DMS 273 (cell line): ENCODE measurements around the gene LDB3.

ENCODE experiments used
- DNase-seq: peaks from one replicate; lab custom pipeline; 2025; ENCODE audit not compliant: unreplicated experiment; lab: John Stamatoyannopoulos, UW

Gene LDB3

GRCh38 chr10:86684331-86685097 lies 16.2 kb downstream of the LDB3 start:
- DNase-seq = peak; percentile 72

- no peak for DNase-seq
Observed at GRCh38 chr10:86685416-86685815, 17.1 kb downstream of the LDB3 start.

GRCh38 chr10:86685893-86686632 lies 17.8 kb downstream of the LDB3 start:
- no peak for DNase-seq

- DNase-seq = no peak
Observed at GRCh38 chr10:86686972-86687371, 18.7 kb downstream of the LDB3 start.

- no peak for DNase-seq
Observed at GRCh38 chr10:86687750-86688149, 19.4 kb downstream of the LDB3 start.

- peak; percentile 72 for DNase-seq
Observed at GRCh38 chr10:86688398-86688921, 20.1 kb downstream of the LDB3 start.

- DNase-seq = no peak
Observed at GRCh38 chr10:86689146-86689545, 20.8 kb downstream of the LDB3 start.

GRCh38 chr10:86690231-86690630 lies 21.9 kb downstream of the LDB3 start:
- no peak for DNase-seq

- no peak for DNase-seq
Observed at GRCh38 chr10:86690657-86691084, 22.4 kb downstream of the LDB3 start.

- DNase-seq = no peak
Observed at GRCh38 chr10:86691333-86692022, 23.2 kb downstream of the LDB3 start.

- no peak for DNase-seq
Observed at GRCh38 chr10:86692023-86692514, 23.8 kb downstream of the LDB3 start.

GRCh38 chr10:86692664-86693063 lies 24.4 kb downstream of the LDB3 start:
- no peak for DNase-seq

- DNase-seq = no peak
Observed at GRCh38 chr10:86693275-86693674, 25.0 kb downstream of the LDB3 start.

- peak; percentile 79 for DNase-seq
Observed at GRCh38 chr10:86693721-86694369, 25.5 kb downstream of the LDB3 start.

- no peak for DNase-seq
Observed at GRCh38 chr10:86698207-86698940, 30.1 kb downstream of the LDB3 start.

- DNase-seq = no peak
Observed at GRCh38 chr10:86699125-86699524, 30.8 kb downstream of the LDB3 start.

GRCh38 chr10:86699541-86699940 lies 31.2 kb downstream of the LDB3 start:
- DNase-seq = no peak

GRCh38 chr10:86699991-86700840 lies 31.9 kb downstream of the LDB3 start:
- DNase-seq = no peak
